Mucosa of descending colon (tissue), 3 donors: ENCODE results near the gene SLC9A3. TPM values are rescaled to one million over a fixed set of nuclear protein-coding genes. Genes with fewer than 3 reads are reported as not detected.

Experiments
- ATAC-seq: fragments of 200-7000 bp; cut with Tn5 transposase; one replicate; pipeline ENCODE4 v1.9.1; 2020; ENCODE audit warnings: mild to moderate bottlenecking, moderate library complexity
- DNase-seq, 3 donors: peaks; one replicate each; pipeline ENCODE4 v3.0.0-alpha.2; 2020
- H3K36me3 ChIP-seq: fragments of 200-600 bp; one replicate; pipeline ENCODE4 v1.8.0; 2021; ENCODE audit warnings: low read depth, mild to moderate bottlenecking
- H3K4me1 ChIP-seq: fragments of 200-600 bp; one replicate; pipeline ENCODE4 v1.8.0; 2021; ENCODE audit warnings: low read depth, mild to moderate bottlenecking
- H3K4me3 ChIP-seq: fragments of 200-600 bp; one replicate; pipeline ENCODE4 v1.8.0; 2021; ENCODE audit warnings: mild to moderate bottlenecking
- H3K9me3 ChIP-seq: fragments of 200-600 bp; one replicate; pipeline ENCODE4 v1.8.0; 2021; ENCODE audit warnings: mild to moderate bottlenecking
- intact Hi-C, 2 donors: fragments of 100-400 bp; cut with DNase I in 1 of 2; cut with micrococcal nuclease in 1 of 2; formaldehyde crosslinking; loops; one replicate each; pipeline versions ENCODE4 v1.11.0 to v1.11.1; 2022; cut with DNase I, micrococcal nuclease
- total RNA-seq, 3 donors: library from RNA; stranded (reverse); fragmentation: NEBNext Ultra II Directional in 2 of 3; extraction: Animal tissue kit (Norgen Biotek cat#: 25700) in 2 of 3; gene quantifications; one replicate each; pipeline versions ENCODE4 v1.2.1 to v1.2.4, GENCODE V29; 2021 to 2023
- TF ChIP-seq, protein P1 (sequence below): fragments of 200-600 bp; IDR thresholded peaks from one replicate; pipeline ENCODE4 v1.8.0; 2022; ENCODE audit warnings: antibody characterized with exemption, mild to moderate bottlenecking
- donor health status: DM: no; HTN: no; CAD: no; lungs with moderate emphysema.
- donor health status: DM: no; HTN: no; CAD: no.
- donor health status: DM: no; HTN: yes; CAD: no.

SLC9A3 gene
- total RNA-seq, 3 donors from 2014 or later = 29.2 to 272 (median 77.7) TPM

DNA sequence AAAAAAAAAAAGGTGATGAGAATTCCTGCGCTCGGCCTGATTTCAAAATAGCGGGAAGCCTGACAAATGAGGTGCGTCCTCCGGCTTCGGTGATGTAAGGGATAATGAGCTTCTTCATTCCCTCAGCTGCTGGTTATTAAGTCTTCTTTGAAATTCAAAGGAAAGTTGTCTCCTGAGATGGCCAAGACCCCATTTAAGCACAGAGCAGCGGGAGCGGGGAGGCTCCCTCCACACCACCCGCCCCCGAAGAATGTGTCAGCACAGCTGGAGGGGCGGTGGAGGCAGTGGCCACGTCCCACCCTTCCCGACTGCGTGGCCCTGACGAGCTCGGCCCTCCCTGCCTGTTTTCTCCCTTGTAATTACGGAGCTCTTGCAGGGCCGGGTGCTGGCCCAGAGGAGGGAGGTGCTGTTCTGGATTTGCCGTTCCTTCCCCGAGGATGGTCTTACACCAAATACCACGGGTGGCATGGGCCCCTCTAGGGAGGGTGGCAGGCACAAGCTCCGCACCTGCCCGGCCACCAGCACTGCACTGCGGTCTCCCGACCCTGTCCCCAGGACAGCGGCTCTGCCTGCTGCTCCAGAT is 31.0 kb downstream of the SLC9A3 start:
- peaks cover 3% of the 10 kb centered on the region for H3K4me1 ChIP-seq
- H3K36me3 ChIP-seq = no peaks in the 10 kb centered on the region

DNA sequence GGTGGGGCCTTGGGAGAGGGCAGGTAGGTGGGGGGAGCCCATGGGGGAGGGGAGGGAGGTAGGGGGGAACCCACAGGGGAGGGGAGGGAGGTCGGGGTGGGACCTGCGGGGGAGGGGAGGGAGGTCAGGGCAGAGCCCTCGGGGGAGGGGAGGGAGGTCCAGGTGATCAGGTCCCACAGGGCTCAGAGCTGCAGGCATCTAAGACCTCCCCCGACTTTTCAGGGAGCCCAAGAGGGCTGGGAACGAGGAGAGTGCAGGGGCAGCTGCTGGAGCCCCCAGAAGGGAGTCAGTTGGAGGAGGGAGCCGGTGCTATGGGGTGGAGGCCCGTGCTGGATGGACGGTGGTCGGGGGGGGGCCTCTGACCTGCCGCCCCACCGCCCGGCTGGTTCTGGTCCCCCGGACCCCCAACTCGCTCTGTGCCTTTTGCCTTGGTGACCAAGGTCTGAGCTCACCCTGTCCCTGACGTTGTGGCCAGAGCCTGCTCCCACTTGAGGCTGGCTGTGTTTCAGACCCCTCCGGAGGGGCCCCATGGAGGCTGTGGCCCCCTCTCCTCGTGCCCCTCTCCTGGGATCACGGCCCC is 31.8 kb downstream of the SLC9A3 start:
- intact Hi-C loops = no loop called here
- Histone ChIP-seq H3K4me3 (no peak overlapping the region), H3K9me3 (no peaks in the 10 kb centered on the region), H3K36me3 (no peaks in the 10 kb centered on the region), H3K4me1 (peaks cover 3% of the 10 kb centered on the region)
- TF ChIP-seq, protein P1, sequence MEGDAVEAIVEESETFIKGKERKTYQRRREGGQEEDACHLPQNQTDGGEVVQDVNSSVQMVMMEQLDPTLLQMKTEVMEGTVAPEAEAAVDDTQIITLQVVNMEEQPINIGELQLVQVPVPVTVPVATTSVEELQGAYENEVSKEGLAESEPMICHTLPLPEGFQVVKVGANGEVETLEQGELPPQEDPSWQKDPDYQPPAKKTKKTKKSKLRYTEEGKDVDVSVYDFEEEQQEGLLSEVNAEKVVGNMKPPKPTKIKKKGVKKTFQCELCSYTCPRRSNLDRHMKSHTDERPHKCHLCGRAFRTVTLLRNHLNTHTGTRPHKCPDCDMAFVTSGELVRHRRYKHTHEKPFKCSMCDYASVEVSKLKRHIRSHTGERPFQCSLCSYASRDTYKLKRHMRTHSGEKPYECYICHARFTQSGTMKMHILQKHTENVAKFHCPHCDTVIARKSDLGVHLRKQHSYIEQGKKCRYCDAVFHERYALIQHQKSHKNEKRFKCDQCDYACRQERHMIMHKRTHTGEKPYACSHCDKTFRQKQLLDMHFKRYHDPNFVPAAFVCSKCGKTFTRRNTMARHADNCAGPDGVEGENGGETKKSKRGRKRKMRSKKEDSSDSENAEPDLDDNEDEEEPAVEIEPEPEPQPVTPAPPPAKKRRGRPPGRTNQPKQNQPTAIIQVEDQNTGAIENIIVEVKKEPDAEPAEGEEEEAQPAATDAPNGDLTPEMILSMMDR = no peak
- ATAC-seq (no peak), DNase-seq (no peak)

More for the DNA sequence above, 31.0 kb downstream of the SLC9A3 start:
- TF ChIP-seq, protein P1 = no peak
- no peaks in the 10 kb centered on the region for H3K9me3 ChIP-seq
- no peak for DNase-seq
- no peak for ATAC-seq
- H3K4me3 ChIP-seq = no peak overlapping the region
- intact Hi-C loops = no loop called here

DNA sequence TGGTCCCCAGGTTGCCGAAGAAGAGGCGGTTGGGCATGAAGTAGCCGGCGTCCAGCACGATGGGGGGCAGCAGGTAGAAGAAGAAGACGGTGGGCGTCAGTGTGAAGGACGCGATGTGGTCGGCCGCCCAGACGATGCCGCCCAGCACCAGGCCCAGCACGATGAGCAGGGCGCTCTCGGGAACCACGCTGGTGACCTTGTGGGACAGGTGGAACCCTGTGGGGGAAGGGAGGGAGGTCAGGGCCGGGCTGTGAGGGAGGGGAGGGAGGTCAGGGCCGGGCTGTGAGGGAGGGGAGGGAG is 32.4 kb downstream of the SLC9A3 start:
- H3K36me3 ChIP-seq = no peaks in the 10 kb centered on the region
- ATAC-seq = no peak
- TF ChIP-seq, protein P1 = no peak

DNA sequence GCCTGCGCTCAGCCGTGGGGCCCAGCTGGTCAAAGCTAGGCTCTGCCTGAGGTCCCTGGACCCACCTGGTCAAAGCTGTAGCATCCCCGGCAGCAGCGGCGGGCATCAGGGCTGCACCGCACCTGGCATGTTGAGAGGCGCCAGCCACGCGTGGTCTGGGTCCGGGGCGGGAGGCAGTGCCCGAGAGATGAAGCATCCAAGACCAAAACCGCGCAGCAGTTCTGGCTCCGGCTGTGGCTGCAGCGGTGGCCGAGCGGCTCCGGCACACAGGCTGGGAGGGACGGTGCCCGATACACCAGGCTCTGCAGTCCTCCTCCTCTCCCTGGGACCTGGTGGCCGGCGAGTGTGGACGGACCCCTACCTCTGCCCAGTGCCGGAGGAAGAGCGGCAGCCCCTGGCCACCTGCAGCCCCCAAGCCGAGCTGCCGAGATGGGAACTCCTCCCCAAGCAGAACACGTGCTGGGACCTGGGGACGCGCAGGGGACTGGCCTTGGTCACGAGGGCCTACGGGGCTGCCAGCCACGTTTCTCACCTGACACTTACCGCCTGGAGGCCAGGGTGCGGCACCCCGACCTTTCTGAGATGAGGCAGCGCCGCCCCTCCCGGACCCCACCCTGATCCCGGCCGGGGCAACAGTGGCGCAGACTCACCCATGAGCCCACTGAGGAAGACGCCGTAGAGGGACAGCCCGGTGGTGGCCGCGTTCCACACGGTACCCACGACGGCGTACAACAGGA is 33.0 kb downstream of the SLC9A3 start:
- TF ChIP-seq, protein P1 = no peak
- DNase-seq (no peak), ATAC-seq (no peak)
- Histone ChIP-seq H3K4me3 (no peak overlapping the region), H3K9me3 (no peaks in the 10 kb centered on the region), H3K4me1 (peaks cover under 1% of the 10 kb centered on the region), H3K36me3 (no peaks in the 10 kb centered on the region)
- intact Hi-C loops = no loop called here

More for the DNA sequence above, 32.4 kb downstream of the SLC9A3 start:
- Histone ChIP-seq H3K4me3 (no peak overlapping the region), H3K4me1 (peaks cover 3% of the 10 kb centered on the region), H3K9me3 (no peaks in the 10 kb centered on the region)
- intact Hi-C loops = no loop called here
- no peak for DNase-seq

DNA sequence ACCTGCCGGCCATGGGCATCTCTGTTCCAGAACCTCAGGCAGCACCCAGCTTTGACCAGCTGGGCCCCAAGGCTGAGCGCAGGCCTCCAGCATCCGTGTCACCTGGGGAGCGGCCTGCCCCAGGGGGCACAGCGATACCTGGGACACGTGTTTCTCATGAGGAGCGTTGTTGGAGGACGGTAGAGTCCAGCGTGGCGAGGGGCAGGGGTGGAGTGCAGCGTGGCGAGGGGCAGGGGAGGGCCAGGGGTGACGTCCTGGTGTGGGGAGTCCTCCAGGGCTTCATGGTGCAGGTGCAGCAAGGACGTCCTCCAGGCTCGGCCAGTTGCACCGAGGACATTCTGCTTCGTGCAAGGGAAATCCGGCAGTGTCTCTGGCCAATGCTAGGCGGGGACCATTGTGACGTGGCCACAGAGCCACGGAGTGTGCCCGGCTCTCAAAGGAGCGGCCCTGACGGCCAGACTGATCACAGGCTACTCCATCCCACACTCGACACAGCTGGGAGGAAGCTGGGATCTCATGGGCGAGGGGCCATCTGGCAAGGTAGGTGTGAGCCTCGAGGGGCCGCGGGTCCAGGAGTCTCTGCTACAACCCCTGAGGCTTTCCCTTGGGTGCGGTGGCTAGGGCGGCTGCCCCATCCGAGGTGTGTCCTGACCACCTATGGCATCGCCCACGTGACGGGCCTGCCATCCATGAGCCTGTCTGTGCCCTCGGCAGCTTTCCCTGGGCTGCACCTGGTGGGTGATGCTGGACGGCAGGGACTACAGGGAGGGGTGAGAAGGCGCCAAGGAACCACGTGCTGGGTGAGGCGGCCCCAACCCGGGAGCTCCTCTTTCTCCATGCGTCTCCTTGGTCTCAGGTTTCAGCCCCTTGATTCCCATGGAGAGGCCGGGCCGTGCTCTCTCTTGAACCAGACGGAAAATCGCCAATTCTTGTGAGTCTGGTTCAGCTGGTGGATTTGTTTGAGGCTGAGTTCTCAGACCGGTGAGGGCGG is 33.8 kb downstream of the SLC9A3 start:
- no peak for ATAC-seq
- intact Hi-C loops = no loop called here
- Histone ChIP-seq H3K9me3 (no peaks in the 10 kb centered on the region), H3K4me3 (no peak overlapping the region), H3K4me1 (peaks cover 3% of the 10 kb centered on the region), H3K36me3 (no peaks in the 10 kb centered on the region)
- DNase-seq = no peak
- TF ChIP-seq, protein P1 = no peak
